Heart left ventricle (tissue), 13 donors: ENCODE data around the gene TOGARAM1.

Experiments
- POLR2A ChIP-seq, 2 donors: fragments of 450-650 bp; IDR thresholded peaks; one replicate each; pipeline ENCODE4 v1.6.1; 2017; ENCODE audit warnings: antibody characterized with exemption in 2 of 2, mild to moderate bottlenecking in 2 of 2, moderate library complexity in 2 of 2
- TF ChIP-seq, protein P1 (sequence below), 12 donors: fragments of 200-600 bp; sonication (generic) in 4 of 12; IDR thresholded peaks; one replicate each; pipeline versions ENCODE4 v1.5.0 to v1.8.0; 2018 to 2022; ENCODE audit warnings: antibody characterized with exemption in 12 of 12, mild to moderate bottlenecking in 5 of 12
- donor health status: ischemic (EF 13 %, LVEDD 7.1; RV severe dilation, severe dysfunction).
- donor health status: DM: no; HTN: yes; CAD: no.
- donor health status: DM: no; HTN: no; CAD: no.
- donor health status: ischemic (EF 25% LVEDD 6.9; RV normal size, moderate dysfunction).
- donor health status: ischemic (EF 25% LVEDD 5.7; RV mildly dilated, moderate dysfunction).
- donor health status: ischemic (EF 35%, LVEDD 5.7; RV mildly dilated, moderate dysfunction).
- donor health status: nonischemic (EF 11% LVEDD 7.7; RV severe dilation, severe dysfunction).
- donor health status: DM: yes; HTN: yes; CAD: no.
- donor health status: PGD.
- donor health status: ischemic (EF 29% LVEDD 5.4; RV normal size, mild dysfunction).
- donor health status: nonischemic (EF 23%, LVEDD 6.1; RV moderate dilation, normal function).

DNA sequence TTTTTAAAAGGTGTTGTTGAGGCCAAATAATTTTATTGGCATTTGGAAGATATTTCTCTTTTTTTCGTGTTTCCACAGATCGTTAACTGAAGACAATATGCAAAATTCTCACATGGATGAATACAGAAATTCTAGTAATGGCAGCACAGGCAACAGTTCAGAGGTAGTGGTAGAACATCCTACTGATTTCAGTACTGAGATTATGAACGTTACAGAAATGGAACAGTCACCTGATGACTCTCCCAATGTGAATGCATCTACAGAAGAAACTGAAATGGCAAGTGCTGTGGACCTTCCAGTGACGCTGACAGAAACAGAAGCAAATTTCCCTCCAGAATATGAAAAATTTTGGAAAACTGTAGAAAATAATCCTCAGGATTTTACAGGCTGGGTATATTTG lies 133.2 kb downstream of the TOGARAM1 start:
- TF ChIP-seq, protein P1, sequence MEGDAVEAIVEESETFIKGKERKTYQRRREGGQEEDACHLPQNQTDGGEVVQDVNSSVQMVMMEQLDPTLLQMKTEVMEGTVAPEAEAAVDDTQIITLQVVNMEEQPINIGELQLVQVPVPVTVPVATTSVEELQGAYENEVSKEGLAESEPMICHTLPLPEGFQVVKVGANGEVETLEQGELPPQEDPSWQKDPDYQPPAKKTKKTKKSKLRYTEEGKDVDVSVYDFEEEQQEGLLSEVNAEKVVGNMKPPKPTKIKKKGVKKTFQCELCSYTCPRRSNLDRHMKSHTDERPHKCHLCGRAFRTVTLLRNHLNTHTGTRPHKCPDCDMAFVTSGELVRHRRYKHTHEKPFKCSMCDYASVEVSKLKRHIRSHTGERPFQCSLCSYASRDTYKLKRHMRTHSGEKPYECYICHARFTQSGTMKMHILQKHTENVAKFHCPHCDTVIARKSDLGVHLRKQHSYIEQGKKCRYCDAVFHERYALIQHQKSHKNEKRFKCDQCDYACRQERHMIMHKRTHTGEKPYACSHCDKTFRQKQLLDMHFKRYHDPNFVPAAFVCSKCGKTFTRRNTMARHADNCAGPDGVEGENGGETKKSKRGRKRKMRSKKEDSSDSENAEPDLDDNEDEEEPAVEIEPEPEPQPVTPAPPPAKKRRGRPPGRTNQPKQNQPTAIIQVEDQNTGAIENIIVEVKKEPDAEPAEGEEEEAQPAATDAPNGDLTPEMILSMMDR (IDR thresholded peaks at IDR 0.05), result no peak
- no peak for TF ChIP-seq POLR2A (IDR thresholded peaks at IDR 0.05)
